NCI-H748 treated with DMSO at 0.1 percent for 48 hours (cell line): ENCODE measurements around the gene STK32B.

Experiments
- DNase-seq: peaks from one replicate; lab custom pipeline; 2025; lab: John Stamatoyannopoulos, UW

Gene STK32B

DNA sequence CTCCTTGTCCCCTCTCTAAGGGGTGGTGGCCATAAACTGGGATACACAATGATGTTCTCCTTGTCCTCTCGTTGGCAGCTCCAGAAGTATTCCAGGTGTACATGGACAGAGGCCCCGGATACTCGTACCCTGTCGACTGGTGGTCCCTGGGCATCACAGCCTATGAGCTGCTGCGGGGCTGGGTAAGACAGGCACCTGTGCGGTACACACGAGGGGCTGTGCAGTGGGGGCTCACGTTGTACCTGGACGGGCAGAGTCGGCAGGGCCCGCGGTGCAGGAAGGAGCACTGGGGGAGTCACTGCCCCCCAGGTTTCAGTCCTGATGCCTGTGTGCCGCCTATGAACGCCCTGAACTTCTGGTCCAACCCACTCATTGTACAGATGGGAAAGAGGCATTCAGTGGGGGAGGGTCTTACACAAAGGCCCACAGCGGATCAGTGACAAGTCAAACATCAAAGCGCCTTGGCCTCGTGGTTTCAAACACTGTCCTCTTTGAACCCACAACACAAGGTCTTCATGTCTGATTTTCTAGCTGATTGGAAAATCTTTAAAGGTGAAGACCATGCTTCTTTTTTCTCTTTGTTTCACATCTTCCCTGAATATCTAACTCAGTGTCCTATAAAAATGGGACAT, 395.4 kb downstream of the STK32B start:
- DNase-seq, result no peak

DNA sequence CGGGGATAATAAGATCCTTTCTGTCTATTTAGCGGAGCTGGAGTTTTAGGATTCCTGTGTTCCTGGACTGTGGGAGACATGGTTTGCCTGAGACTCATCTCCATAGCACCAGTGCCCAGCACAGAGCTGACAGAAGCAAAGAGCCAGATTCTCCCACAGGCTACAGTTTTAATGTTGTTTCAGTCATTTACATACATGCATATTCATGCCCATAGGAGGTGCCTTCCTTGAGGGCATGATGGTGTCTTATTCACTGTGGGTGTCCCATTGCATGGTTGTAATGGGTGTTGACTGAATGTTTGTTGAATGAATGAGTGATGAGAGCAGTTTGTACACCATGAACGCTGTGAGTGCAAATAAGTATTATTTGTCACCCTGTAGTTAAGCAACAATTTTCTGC, 396.5 kb downstream of the STK32B start:
- no peak for DNase-seq

DNA sequence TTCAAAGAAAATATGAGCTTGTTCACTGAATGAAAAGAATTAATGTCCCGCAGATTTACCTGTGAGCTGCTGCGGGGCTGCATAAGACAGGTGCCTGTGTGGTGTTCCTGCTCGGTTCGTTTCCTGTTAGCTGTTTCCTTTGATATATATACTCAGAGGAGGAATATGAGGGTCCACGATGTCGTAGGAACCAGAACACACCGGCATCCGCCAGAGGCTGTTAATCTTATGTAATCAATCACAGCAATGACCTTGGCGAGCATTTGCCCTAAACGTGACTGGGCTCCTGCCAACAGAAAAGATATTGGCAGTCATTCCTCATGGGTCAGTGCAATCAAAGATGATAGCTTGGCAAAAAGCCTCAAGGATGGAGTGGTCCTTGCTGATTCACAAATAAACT, 396.9 kb downstream of the STK32B start:
- no peak for DNase-seq

DNA sequence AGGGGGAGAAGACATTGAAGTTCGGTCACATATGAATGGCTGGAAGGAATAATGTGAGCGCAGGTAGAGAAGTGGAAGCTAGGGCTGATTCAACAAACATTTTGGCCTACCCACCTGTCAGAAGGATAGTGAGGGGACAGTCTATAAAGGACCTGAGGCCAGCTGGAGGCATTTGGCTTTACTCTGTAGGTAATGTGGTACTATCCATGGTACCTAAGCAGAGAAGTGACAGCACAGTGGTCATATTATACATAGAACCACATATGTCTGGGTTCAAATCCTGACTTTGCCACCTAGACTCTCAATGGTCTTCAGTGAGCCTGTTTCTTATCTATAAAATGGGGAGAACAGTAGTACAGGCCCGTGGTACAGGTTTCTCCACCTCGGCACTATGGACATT, 400.0 kb downstream of the STK32B start:
- no peak for DNase-seq

DNA sequence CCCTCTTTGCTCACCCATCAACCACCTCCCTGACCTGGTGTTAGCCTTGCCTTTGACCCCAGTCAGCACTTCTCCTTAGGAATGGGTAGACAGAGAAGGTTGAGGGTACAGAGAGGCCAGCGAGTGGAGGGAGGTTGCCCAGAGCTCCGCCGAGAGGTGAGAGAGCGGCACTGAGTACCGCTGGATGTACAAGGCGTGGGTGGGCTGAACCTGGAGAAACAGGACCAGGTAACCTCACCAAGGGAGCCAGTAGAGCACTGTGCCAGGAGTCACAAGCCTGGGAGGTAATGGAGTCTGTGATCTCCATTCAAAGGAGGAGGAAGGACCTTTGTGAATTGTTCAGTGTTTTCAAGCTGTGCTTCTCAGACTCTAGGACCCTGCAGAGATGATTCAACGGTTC, 400.9 kb downstream of the STK32B start:
- no peak for DNase-seq

DNA sequence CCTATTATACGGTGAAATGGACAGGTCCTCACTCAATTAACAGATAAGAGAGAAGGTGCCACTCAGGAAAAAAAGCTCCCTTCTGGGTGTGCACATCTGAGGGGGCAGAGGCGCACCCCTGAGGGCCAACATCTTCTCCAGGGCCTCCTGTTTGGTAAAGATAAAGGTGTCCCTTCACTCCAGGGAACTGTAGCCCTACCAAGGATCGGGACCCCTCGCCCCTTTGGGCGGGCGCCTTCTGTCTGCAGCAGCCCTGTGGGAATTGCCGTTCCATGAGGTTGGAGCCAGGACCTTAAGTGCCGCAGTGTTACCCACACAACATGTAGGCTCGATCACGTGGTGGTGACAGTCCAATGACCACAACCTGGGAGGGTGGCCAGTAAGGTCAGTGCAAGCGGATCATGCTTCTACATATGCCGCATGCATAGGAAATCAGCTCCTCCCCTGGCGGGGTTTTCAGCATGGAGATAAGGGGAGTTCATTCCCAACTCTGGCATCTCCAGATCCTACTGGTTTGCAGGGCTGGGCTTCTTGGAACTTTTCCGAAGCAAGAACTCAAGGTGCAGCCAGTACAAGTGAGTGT, 403.8 kb downstream of the STK32B start:
- DNase-seq, result no peak

DNA sequence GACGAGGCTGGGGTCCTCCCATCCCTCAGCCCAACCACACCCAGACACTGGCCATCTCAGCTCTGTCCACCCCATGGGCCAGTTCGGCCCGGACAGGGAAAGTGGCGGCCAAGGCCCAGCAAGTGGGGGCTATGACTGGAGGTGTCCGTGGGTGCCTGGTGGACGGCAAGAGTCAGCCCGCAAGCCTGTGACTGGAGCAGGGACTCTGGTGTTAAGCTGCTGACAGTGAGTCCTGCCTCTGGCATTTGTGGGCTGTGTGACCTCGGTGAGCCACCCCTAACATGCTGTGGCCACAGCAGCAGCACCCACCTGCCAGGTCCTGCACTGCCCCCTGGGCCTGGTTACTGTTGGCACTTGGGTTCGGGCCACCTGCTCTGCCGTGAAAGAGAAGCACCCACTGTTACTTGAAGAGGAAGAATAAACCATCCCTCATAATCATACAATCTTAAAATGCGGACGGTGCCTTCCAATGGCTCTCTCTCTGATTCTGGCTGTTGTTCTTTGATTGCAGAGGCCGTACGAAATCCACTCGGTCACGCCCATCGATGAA, 405.1 kb downstream of the STK32B start:
- no peak for DNase-seq

DNA sequence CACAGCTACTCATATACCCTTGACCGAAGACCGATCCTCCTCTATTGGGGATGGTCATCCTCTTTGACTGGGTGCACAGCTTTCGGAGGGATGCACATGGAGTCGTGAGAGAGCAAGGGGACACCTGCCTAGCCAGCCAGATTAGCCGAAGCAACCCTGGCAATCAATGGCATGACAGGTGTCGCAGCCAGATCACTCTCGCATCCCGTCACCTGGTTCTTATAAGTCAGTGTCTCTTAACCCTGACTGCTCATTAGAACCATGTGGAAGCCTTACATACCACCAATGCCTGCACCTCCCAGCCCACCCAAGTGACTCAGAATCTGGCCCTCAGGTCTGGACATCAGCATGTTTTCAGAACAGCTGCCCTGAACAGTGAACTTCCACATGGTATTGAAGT, 407.4 kb downstream of the STK32B start:
- no peak for DNase-seq

DNA sequence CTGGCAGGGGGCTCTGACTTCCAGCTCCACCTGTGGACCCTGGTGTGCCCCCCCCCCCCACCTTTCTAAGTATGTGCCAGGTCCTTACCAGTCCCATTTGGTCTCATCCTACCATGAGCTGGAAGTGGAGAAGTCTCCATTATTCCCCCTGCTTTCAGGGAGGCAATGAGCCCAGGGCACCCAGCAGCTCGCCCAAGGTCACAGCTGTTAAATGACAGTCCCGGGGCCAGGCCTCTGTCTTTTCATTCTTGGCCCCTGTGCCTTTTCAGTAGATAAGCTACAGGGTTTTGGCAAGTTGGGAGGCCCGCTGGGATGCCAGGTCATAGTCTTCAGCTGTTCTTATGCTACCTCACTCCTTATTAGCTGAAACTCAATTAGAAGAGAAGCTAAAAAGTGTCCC, 408.0 kb downstream of the STK32B start:
- DNase-seq, result no peak

DNA sequence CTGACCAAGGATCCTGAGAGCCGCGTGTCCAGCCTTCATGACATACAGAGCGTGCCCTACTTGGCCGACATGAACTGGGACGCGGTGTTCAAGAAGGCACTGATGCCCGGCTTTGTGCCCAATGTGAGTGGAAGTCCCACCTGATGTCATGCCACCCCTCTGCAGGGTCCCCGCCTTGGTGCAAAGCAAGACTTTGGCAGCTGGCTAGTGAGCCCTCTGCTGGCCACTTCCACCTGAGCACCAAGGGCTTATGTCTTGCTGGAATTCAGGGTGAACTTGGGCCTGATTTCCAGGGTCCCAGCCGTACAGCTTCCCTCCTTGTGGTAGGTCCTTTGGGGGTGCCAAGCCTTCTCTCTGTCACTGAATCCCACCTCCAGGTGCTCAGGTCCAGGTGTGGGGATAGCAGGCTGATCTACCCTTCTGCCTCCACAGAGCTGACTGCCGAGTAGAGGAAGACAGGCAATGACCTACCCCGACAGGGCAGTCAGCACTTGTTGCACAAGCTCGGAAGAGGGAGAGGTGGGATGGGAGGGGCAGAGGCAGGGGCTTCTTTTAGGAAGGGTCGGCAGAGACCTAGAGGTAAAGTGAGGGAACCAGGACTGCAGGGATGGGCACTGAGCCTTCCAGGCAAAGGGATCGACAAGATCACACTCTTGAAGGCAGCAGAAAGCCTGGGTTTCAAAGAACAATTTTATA, 409.0 kb downstream of the STK32B start:
- no peak for DNase-seq

DNA sequence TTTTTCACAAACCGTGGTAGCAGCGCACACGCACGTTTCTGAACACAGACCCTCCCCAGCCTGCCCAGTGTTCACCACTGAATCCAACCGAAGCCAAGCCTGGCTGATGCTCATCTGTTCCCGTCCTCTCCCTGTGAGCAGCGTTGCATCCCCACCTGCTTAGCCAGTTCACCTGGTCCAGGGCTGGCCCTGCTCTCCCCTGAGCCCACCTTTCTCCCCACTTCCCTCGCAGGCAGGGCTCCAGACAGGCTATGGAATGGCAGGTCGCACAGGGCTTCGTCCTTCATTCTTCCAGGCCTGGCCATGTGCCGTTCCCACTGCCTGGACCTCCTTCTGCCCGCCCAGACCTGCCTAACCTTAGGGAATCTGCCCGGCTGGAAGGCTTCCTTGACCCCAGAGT, 410.2 kb downstream of the STK32B start:
- no peak for DNase-seq

DNA sequence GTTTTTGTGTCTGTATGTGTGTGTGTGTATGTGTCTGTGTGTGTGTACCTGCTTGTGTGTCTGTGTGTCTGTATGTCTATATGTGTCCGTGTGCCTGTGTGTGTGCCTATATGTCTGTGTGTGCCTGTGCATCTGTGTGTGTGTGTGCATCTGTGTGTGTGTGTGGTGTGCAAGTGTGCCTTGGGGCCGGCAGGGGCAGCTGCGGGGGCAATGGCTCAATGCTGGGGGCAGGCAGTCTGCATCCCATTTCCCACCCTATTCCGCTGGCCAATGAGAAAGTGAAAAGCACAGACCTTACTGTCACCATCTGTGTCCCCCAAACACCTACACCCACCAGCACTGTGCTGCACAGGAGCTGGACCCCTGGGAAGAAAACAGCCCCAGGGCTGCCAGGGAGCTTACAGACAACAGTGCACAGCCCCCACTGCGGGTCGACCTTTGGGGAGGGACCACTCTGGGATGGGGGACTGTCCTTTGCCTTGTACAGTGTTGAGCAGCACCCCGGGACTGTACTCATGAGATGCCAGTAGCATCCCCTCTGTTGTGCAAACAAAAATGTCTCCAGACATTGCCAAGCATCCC, 411.1 kb downstream of the STK32B start:
- no peak for DNase-seq

DNA sequence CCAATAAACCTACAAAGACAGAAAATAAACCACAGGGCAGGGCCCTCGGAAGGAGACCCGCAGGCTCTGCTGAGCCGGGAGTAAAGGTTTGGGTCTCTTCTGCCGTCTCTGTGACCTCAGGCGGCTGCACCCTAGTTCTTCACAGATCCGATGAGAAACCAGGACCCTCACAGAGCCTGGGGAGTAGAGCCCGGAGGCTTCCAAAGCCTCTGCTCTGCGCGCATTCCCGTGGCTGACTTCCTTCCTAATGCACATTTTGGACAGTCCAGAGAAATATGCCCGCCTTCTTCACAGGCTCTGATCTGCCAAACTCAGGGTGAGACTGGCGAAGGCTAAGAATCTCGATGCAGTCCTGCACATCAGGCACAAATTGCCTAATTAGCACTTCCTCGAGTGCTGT, 411.6 kb downstream of the STK32B start:
- DNase-seq, result no peak

DNA sequence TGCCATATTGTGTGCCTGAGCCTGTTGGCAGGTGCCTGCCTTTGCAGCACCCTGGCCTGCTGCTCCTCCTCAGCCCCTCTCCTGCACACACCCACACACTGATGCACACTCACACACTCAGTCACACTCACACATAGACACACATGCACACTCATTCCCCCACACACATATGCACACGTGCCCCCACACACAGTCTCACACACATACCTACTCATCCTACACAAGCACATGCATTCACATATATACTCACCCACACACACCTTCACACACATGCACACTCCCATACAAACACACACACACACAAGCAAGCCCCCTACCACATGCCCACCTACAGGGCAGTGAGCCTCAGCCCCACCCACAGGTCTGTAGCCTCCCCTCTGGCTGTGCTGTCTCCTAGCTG, 412.1 kb downstream of the STK32B start:
- no peak for DNase-seq

DNA sequence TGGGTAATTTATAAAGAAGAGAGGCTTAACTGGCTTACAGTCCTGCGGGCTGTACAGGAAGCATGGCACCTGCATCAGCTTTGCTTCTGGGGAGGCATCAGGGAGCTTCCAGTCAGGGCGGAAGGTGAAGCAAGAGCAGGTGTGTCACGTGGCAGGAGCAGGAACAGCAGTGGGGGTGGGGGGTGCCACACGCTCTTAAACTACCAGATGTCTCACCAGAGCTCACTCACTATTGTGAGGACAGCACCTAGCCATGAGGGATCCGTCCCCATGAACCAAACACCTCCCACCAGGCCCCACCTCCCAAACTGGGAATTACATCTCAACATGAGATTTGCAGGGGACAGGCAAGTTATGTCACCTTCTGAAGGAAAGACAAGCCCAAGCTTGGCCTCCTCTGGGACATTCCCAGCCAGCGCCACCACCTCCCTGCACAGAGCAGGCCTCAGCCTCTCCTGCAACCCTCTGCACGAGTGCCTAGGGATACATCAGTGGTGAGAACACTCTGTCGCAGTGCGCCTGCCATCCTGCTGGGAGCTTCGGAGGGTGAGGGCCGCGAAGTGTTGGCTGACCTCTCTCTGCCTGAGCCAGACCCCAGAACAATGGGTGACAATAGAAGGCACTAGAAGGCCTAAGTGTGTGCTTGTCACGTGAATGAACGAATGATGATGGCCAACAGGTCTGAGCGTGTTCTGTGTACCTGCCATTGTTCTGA, 412.8 kb downstream of the STK32B start:
- DNase-seq, result no peak

DNA sequence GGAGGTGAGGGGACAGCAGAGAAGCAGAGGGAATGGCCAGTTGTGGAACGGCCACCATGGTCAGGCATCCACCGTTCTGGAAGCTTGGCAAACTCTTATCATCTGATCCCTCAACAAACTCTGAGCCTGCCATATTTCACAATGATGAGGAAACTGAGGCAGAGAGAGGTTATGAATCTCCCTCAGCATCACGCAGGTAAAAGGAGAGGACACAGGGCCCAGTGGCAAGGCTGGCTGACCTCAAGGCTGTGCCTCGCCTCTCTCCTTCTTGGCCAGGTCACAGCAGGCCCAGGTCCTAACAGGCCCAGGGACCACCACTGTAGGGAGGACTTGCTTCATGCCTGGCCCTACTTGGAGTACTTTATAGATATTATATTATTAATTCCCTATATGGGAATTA, 414.2 kb downstream of the STK32B start:
- DNase-seq, result no peak

DNA sequence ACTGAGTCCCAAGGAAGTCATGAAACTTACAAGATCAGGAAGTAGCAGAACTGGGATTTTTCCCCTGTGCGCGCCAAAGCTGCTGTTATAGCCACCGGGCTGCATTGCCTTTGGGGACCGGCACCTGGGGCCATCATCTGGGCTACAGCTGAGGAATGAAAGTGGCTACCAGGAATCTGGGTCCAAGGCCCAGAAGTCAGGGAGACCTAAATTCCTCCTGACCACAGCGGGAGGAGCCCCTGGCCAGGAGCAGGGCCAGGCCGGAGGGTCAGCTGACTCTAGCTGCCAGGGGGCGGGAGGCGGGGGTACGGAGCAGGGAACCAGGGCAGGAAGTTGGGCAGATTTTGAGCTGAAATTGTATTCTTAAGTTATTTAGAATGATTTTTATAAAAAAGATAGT, 414.7 kb downstream of the STK32B start:
- no peak for DNase-seq

DNA sequence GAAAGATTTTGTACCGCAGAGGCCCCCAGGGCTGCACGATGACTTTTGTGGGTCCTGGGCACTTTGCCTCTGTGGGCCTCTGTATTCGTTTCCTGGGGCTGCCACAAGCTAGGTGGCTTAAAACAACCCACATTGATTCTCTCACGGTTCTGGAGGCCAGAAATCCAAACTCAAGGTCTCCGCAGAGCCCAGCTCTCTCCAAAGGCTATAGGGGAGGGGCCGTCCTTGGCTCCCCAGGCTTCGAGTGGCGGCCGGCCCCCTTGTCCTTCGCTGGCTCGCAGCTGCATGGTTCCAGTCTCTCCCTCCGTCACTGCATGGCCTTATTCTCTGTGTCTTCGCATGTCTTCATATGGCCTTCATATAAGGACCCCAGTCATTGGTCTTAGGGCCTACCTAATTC, 415.8 kb downstream of the STK32B start:
- no peak for DNase-seq

DNA sequence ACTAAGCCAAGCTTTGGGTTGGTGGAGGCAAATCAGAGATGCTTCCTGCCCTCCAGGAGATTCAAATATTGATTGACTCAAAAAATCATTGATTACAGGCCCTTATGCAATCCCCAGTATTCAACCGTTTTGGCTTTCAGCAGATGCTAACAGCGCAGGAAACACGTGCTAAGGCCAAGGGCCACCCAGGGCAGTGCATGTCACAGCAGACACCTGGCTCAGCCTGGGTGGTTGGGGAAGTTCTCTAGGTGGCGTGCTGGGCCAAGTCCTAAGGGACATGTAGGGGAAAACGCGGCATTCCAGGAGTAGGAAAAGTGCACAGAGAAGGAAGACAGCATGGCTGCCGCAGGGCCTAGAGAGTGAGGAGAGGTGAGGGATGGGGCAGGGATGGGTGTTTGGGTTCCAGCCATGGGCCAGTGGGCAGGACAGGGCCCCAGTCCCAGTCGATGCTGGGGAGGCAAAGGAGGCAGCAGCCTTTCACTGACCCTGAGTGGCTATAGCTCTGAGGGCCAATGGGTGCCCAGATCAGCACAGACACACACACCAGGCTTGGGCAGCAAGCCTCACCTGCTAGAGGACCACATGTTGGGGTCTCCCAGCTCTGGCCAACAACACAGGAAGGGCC, 418.0 kb downstream of the STK32B start:
- no peak for DNase-seq

DNA sequence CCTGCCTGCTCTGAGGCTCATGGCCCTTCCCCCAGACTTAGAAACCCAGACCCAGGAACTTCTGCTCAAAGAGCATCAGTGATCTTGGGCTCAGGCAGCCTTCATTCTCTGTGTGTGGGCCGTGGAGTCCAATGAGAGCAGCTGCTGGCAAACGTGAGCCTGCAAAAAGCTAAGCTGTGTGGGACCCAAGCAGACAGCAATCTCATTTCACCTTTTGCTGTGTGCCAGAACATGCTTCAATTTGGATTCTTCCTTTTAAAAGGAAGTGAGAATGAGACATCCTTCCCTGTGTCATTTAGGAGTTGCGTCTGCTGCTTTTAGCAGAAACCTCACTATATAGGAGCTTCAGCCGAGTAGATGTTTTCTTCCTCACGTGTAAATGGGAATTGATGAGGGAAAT, 418.6 kb downstream of the STK32B start:
- DNase-seq, result no peak

DNA sequence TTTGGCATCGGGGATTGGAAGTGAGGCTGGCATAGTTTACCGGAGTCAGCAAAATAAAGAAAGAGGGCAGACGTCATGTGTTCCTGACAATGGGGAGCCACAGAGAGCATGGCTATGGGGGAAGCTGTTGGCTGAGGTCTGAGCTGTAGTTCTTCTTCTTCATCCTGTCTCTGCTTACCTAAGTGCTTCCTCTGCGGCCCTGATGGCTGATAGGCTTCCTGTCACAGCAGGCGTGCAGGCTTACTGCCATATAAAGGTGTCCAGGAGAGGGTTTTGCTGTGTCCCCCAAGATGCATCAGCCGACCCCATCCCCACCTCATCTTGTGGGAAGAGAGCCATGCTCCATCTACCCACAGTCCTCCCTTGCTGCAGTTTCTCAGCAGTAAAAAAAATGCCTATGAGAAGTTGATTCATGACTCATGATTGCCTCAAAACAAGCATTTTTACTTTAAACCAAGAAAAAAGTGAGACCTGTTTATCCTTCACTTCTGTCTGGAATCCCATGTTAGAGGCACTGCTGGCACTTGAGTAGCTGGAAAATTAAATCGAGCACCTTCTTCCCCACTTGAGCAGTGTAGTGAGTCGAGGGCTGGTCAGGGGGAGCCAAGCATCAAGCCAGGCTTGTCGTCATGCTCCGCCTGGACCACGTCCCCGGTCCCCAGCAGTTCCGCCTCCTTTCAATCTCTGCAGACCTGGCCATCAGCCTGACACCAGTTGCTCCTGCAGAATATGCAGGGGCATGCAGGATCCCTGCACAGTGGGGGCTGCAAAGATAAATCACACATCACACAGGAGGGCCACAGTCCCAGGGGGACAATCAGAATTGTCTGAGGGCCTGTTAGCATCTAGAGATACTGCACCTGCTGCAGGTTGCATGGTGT, 419.3 kb downstream of the STK32B start:
- no peak for DNase-seq
